MM.1S (cell line): Measurements from ENCODE around the gene ARPC1A.
"Not testable (repeated sequence)": the region's sequence is repeated elsewhere in the genome, so short reads cannot be mapped to it uniquely, and the experiment has no call there.

Experiments used
- DNase-seq: peaks from one replicate; pipeline ENCODE4 v3.0.0-alpha.2; 2015
- H2AFZ ChIP-seq: fragments of 300-600 bp; sonication (generic); 2 replicates; pipeline ENCODE4 v1.6.0; 2016; ENCODE audit warnings: antibody characterized with exemption, low read length
- H3F3A ChIP-seq: fragments of 300-600 bp; sonication (generic); 2 replicates; pipeline ENCODE4 v1.6.1; 2016; ENCODE audit warnings: mild to moderate bottlenecking, antibody characterized with exemption, low read length, moderate library complexity, mixed read lengths; ENCODE audit not compliant: insufficient read depth
- H3K27ac ChIP-seq: fragments of 300-600 bp; sonication (generic); 2 replicates; pipeline ENCODE4 v1.5.1; 2016; ENCODE audit warnings: mild to moderate bottlenecking, low read length
- H3K27me3 ChIP-seq: fragments of 300-600 bp; sonication (generic); replicated peaks from 2 replicates; pipeline ENCODE4 v1.6.0; 2016; ENCODE audit warnings: low read length; ENCODE audit not compliant: insufficient read depth
- H3K36me3 ChIP-seq: fragments of 300-600 bp; sonication (generic); replicated peaks from 2 replicates; pipeline ENCODE4 v1.6.1; 2016; ENCODE audit warnings: mild to moderate bottlenecking, low read length, mixed read lengths; ENCODE audit not compliant: insufficient read depth
- H3K4me1 ChIP-seq: fragments of 300-600 bp; sonication (generic); 2 replicates; pipeline ENCODE4 v1.6.1; 2016; ENCODE audit warnings: low read length, mixed read lengths
- H3K4me2 ChIP-seq: fragments of 300-600 bp; sonication (generic); 2 replicates; pipeline ENCODE4 v1.6.0; 2016; ENCODE audit warnings: low read depth, low read length
- H3K4me3 ChIP-seq: fragments of 300-600 bp; sonication (generic); 2 replicates; pipeline ENCODE4 v1.5.1; 2016; ENCODE audit warnings: low read length, mixed read lengths
- H3K79me2 ChIP-seq: fragments of 300-600 bp; sonication (generic); 2 replicates; pipeline ENCODE4 v1.6.1; 2016; ENCODE audit warnings: mixed run types, low read length, mixed read lengths
- H3K9ac ChIP-seq: fragments of 300-600 bp; sonication (generic); 2 replicates; pipeline ENCODE4 v1.6.1; 2016; ENCODE audit warnings: low read length, mixed read lengths
- H3K9me2 ChIP-seq: fragments of 300-600 bp; sonication (generic); replicated peaks from 2 replicates; pipeline ENCODE4 v1.6.1; 2016; ENCODE audit warnings: mild to moderate bottlenecking, low read length, mixed read lengths; ENCODE audit not compliant: insufficient read depth
- H3K9me3 ChIP-seq: fragments of 300-600 bp; sonication (generic); replicated peaks from 2 replicates; pipeline ENCODE4 v1.6.1; 2016; ENCODE audit warnings: mild to moderate bottlenecking, low read length, mixed read lengths; ENCODE audit not compliant: insufficient read depth
- H4K20me1 ChIP-seq: fragments of 300-600 bp; sonication (generic); 2 replicates; pipeline ENCODE4 v1.6.1; 2016; ENCODE audit warnings: mild to moderate bottlenecking, low read length, moderate library complexity, mixed read lengths; ENCODE audit not compliant: insufficient read depth
- CTCF ChIP-seq: fragments of 300-600 bp; sonication (generic); IDR thresholded peaks from 2 replicates; pipeline ENCODE4 v1.5.1; 2016; ENCODE audit warnings: antibody characterized with exemption, low read length, mixed read lengths
- EZH2 ChIP-seq: fragments of 300-600 bp; sonication (generic); optimal IDR thresholded peaks from 2 replicates; pipeline ENCODE3; 2017; ENCODE audit warnings: low read depth, mild to moderate bottlenecking, antibody characterized with exemption, low read length, mixed read lengths
- EZH2phosphoT487 ChIP-seq: fragments of 300-600 bp; sonication (generic); IDR thresholded peaks from 2 replicates; pipeline ENCODE4 v1.6.1; 2018; ENCODE audit warnings: antibody characterized with exemption, low read length

Gene ARPC1A

GRCh38 chr7:99325592-99326407 is at the start of gene ARPC1A:
ARPC1A (plus strand) TSS chr7:99325898; CDS start chr7:99333354, 7,456 bp downstream.
- H3K9me3 ChIP-seq: no peaks in the 10 kb centered on the region
- peak within 1 kb of the TSS; percentile 96 for H2AFZ ChIP-seq
- no peaks in the 10 kb centered on the region for H4K20me1 ChIP-seq
- peak within 1 kb of the TSS; percentile 99 for H3K4me3 ChIP-seq
- peaks cover 17% of the 10 kb centered on the region for H3F3A ChIP-seq
- H3K79me2 ChIP-seq: peaks cover 60% of the 10 kb centered on the region
- peak; percentile 14 for TF ChIP-seq CTCF
- TF ChIP-seq EZH2phosphoT487: no peak
- no peaks in the 10 kb centered on the region for H3K27me3 ChIP-seq
- peak; percentile 94 for DNase-seq
- H3K9me2 ChIP-seq: no peaks in the 10 kb centered on the region
- peak within 1 kb of the TSS; percentile 97 for H3K9ac ChIP-seq
- peaks cover 25% of the 10 kb centered on the region for H3K4me1 ChIP-seq
- no peaks in the 10 kb centered on the region for H3K36me3 ChIP-seq
- peak within 1 kb of the TSS; percentile 63; the same call in 1 of the 2 replicates for H3K27ac ChIP-seq
- H3K4me2 ChIP-seq: peak within 1 kb of the TSS; percentile 91

GRCh38 chr7:99278180-99278579 is 47.5 kb upstream of the ARPC1A start:
- TF ChIP-seq EZH2 (no peak), EZH2phosphoT487 (no peak), CTCF (no peak)
- Histone ChIP-seq H3K36me3 (no peaks in the 10 kb centered on the region), H3K9me2 (no peaks in the 10 kb centered on the region), H3K4me1 (peaks cover 3% of the 10 kb centered on the region; the same call in 1 of the 2 replicates), H3K4me2 (no peak overlapping the region), H3K27me3 (no peaks in the 10 kb centered on the region), H2AFZ (no peak overlapping the region), H3K9me3 (no peaks in the 10 kb centered on the region), H4K20me1 (no peaks in the 10 kb centered on the region), H3K4me3 (no peak overlapping the region), H3K27ac (no peak overlapping the region), H3K9ac (no peak overlapping the region), H3F3A (no peaks in the 10 kb centered on the region), H3K79me2 (no peaks in the 10 kb centered on the region)
- no peak for DNase-seq

DNA sequence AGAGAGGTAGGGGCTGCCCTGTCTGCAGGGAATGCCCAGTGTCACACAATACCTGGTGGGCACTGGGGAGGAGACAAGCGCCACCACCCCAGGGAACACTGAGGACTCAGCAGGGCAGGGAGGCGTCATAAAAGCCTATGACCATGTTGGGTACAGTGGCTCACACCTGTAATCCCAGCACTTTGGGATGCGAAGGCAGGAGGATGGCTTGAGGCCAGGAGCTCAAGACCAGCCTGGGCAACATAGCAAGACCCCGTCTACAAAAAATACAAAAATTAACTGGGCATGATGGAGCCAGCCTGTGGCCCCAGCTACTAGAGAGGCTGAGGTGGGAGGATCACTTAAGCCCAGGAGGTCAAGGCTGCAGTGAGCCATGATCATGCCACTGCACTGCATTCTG is 41.5 kb upstream of the ARPC1A start:
- not testable (repeated sequence) for H3K9me2 ChIP-seq, DNase-seq, H3K79me2 ChIP-seq, H3K4me2 ChIP-seq, H3K9ac ChIP-seq, H2AFZ ChIP-seq, H3K36me3 ChIP-seq, H3K9me3 ChIP-seq, H3K27ac ChIP-seq, H3F3A ChIP-seq, H3K27me3 ChIP-seq, H3K4me1 ChIP-seq, H4K20me1 ChIP-seq, H3K4me3 ChIP-seq
